SK-N-SH treated with all-trans-retinoic acid at 6 μM for 48 hours (cell line): ENCODE data around the gene HBG2.

Source experiments
- ATAC-seq: fragments of 200-7000 bp; cut with Tn5 transposase; 3 replicates; pipeline ENCODE4 v1.9.1; 2020; ENCODE audit warnings: mild to moderate bottlenecking, moderate library complexity
- ARNTL ChIP-seq: fragments of 450-650 bp; formaldehyde crosslinking; IDR thresholded peaks from 2 replicates; pipeline ENCODE4 v1.5.0; 2020; ENCODE audit warnings: low read depth, mild to moderate bottlenecking, moderate library complexity, borderline replicate concordance
- BACH2 ChIP-seq: fragments of 250-450 bp; sonication (Bioruptor Pico); IDR thresholded peaks from 2 replicates; pipeline ENCODE4 v1.9.0; 2021; ENCODE audit warnings: mild to moderate bottlenecking, borderline replicate concordance
- CSRNP3 ChIP-seq: fragments of 250-450 bp; sonication (Bioruptor Pico); IDR thresholded peaks from 2 replicates; pipeline ENCODE4 v1.5.1; 2021; ENCODE audit warnings: mild to moderate bottlenecking, moderate library complexity
- ESRRG ChIP-seq: fragments of 250-450 bp; sonication (Bioruptor Pico); IDR thresholded peaks from 2 replicates; pipeline ENCODE4 v1.6.1; 2021; ENCODE audit warnings: mild to moderate bottlenecking
- GLIS3 ChIP-seq: fragments of 250-450 bp; sonication (Bioruptor Pico); IDR thresholded peaks from 2 replicates; pipeline ENCODE4 v1.5.0; 2020; ENCODE audit warnings: mild to moderate bottlenecking, moderate library complexity
- ISL1 ChIP-seq: fragments of 250-450 bp; sonication (Bioruptor Pico); IDR thresholded peaks from 2 replicates; pipeline ENCODE4 v2.1.2; 2022; ENCODE audit warnings: mild to moderate bottlenecking, moderate library complexity
- OSR1 ChIP-seq: fragments of 250-450 bp; sonication (Bioruptor Pico); IDR thresholded peaks from 2 replicates; pipeline ENCODE4 v1.8.0; 2022; ENCODE audit warnings: moderate library complexity, mild to moderate bottlenecking, inconsistent platforms
- PATZ1 ChIP-seq: fragments of 250-450 bp; sonication (Bioruptor Pico); IDR thresholded peaks from 2 replicates; pipeline ENCODE4 v1.8.0; 2020; ENCODE audit warnings: mild to moderate bottlenecking, moderate library complexity, borderline replicate concordance
- RARB ChIP-seq: fragments of 250-450 bp; sonication (Bioruptor Pico); IDR thresholded peaks from 2 replicates; pipeline ENCODE4 v1.8.0; 2021; ENCODE audit warnings: mild to moderate bottlenecking, moderate library complexity
- SNAI2 ChIP-seq: fragments of 250-450 bp; sonication (Bioruptor Pico); IDR thresholded peaks from 2 replicates; pipeline ENCODE4 v1.5.0; 2020; ENCODE audit warnings: mild to moderate bottlenecking, moderate library complexity
- TCF4 ChIP-seq: fragments of 250-450 bp; sonication (Bioruptor Pico); IDR thresholded peaks from 2 replicates; pipeline ENCODE4 v1.8.0; 2021; ENCODE audit warnings: mild to moderate bottlenecking, moderate library complexity, borderline replicate concordance
- TOX ChIP-seq: fragments of 250-450 bp; sonication (Bioruptor Pico); IDR thresholded peaks from 2 replicates; pipeline ENCODE4 v1.8.0; 2021; ENCODE audit warnings: mild to moderate bottlenecking, moderate library complexity, borderline replicate concordance
- TSHZ2 ChIP-seq: fragments of 250-450 bp; sonication (Bioruptor Pico); IDR thresholded peaks from 2 replicates; pipeline ENCODE4 v1.5.0; 2020; ENCODE audit warnings: mild to moderate bottlenecking, moderate library complexity
- ZC3H10 ChIP-seq: fragments of 250-450 bp; sonication (Bioruptor Pico); IDR thresholded peaks from 2 replicates; pipeline ENCODE4 v1.5.1; 2021; ENCODE audit warnings: mild to moderate bottlenecking, moderate library complexity
- ZFP3 ChIP-seq: fragments of 250-450 bp; sonication (Bioruptor Pico); IDR thresholded peaks from 2 replicates; pipeline ENCODE4 v1.5.0; 2020; ENCODE audit warnings: mild to moderate bottlenecking, moderate library complexity
- ZFP30 ChIP-seq: fragments of 450-650 bp; formaldehyde crosslinking; IDR thresholded peaks from 2 replicates; pipeline ENCODE4 v1.5.0; 2022; ENCODE audit warnings: mild to moderate bottlenecking, moderate library complexity
- ZNF565 ChIP-seq: fragments of 450-650 bp; formaldehyde crosslinking; conservative IDR thresholded peaks from 2 replicates; pipeline ENCODE4 v1.5.0; 2020; ENCODE audit warnings: low read depth, mild to moderate bottlenecking, moderate library complexity
- ZNF70 ChIP-seq: fragments of 450-650 bp; formaldehyde crosslinking; IDR thresholded peaks from 2 replicates; pipeline ENCODE4 v1.5.0; 2020; ENCODE audit warnings: mild to moderate bottlenecking, moderate library complexity
- ZNF8 ChIP-seq: fragments of 450-650 bp; formaldehyde crosslinking; IDR thresholded peaks from 2 replicates; pipeline ENCODE4 v1.5.0; 2020; ENCODE audit warnings: mild to moderate bottlenecking, moderate library complexity
- TF ChIP-seq, protein P1 (sequence below): fragments of 250-450 bp; sonication (Bioruptor Pico); IDR thresholded peaks from 2 replicates; pipeline ENCODE4 v1.5.1; 2020; ENCODE audit warnings: low read depth, mild to moderate bottlenecking, moderate library complexity
- TF ChIP-seq, protein P2 (sequence below): fragments of 250-450 bp; sonication (Bioruptor Pico); IDR thresholded peaks from 2 replicates; pipeline ENCODE4 v1.8.0; 2021; ENCODE audit warnings: low read depth, mild to moderate bottlenecking, moderate library complexity, borderline replicate concordance

HBG2 gene

DNA sequence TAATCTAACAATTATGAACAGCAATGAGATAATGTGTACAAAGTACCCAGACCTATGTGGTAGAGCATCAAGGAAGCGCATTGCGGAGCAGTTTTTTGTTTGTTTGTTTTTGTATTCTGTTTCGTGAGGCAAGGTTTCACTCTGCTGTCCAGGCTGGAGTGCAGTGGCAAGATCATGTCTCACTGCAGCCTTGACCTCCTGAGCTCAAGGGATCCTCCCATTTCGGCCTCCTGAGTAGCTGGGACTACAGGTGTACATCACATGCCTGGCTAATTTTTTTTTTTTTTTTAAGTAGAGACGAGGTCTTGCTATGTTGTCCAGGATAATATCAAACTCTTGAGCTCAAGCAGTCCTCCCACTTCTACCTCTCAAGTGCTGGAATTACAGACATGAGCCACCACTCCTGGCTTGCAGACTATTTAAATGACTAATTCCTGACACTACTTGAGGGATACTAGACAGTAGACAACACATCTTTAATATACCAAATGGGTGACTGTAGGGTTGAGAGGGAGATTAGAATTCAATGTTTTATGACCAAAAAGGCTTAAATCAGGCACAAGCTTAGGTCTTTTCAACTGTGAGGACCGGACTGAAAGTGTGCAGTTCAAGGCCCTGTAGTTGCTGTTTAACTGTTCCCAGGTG is 34.4 kb upstream of the HBG2 start:
- ATAC-seq = no peak
- TF ChIP-seq GLIS3 (no peak), RARB (CRISPR knock-in tag) (no peak), PATZ1 (CRISPR knock-in tag) (no peak), ARNTL (no peak), ZNF70 (CRISPR knock-in tag) (no peak), SNAI2 (CRISPR knock-in tag) (no peak), ZFP3 (CRISPR knock-in tag) (no peak), TOX (no peak), TCF4 (CRISPR knock-in tag) (no peak), ESRRG (no peak), ZNF565 (CRISPR knock-in tag) (no peak), ZFP30 (CRISPR knock-in tag) (no peak), BACH2 (CRISPR knock-in tag) (no peak), TSHZ2 (no peak), ISL1 (CRISPR knock-in tag) (no peak), ZC3H10 (CRISPR knock-in tag) (no peak)
- TF ChIP-seq, protein P1, sequence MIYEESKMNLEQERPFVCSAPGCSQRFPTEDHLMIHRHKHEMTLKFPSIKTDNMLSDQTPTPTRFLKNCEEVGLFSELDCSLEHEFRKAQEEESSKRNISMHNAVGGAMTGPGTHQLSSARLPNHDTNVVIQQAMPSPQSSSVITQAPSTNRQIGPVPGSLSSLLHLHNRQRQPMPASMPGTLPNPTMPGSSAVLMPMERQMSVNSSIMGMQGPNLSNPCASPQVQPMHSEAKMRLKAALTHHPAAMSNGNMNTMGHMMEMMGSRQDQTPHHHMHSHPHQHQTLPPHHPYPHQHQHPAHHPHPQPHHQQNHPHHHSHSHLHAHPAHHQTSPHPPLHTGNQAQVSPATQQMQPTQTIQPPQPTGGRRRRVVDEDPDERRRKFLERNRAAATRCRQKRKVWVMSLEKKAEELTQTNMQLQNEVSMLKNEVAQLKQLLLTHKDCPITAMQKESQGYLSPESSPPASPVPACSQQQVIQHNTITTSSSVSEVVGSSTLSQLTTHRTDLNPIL = no peak

DNA sequence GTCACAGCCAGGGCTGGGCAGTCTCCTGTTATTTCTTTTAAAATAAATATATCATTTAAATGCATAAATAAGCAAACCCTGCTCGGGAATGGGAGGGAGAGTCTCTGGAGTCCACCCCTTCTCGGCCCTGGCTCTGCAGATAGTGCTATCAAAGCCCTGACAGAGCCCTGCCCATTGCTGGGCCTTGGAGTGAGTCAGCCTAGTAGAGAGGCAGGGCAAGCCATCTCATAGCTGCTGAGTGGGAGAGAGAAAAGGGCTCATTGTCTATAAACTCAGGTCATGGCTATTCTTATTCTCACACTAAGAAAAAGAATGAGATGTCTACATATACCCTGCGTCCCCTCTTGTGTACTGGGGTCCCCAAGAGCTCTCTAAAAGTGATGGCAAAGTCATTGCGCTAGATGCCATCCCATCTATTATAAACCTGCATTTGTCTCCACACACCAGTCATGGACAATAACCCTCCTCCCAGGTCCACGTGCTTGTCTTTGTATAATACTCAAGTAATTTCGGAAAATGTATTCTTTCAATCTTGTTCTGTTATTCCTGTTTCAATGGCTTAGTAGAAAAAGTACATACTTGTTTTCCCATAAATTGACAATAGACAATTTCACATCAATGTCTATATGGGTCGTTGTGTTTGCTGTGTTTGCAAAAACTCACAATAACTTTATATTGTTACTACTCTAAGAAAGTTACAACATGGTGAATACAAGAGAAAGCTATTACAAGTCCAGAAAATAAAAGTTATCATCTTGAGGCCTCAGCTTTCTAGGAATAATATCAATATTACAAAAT is 33.7 kb upstream of the HBG2 start:
- no peak for ATAC-seq
- no peak for TF ChIP-seq ZFP30 (CRISPR knock-in tag)
- TF ChIP-seq TSHZ2 = no peak
- TF ChIP-seq ZNF70 (CRISPR knock-in tag) = no peak
- TF ChIP-seq OSR1 (CRISPR knock-in tag) = no peak
- no peak for TF ChIP-seq ZNF8 (CRISPR knock-in tag)
- TF ChIP-seq SNAI2 (CRISPR knock-in tag) = no peak
- TF ChIP-seq, protein P2, sequence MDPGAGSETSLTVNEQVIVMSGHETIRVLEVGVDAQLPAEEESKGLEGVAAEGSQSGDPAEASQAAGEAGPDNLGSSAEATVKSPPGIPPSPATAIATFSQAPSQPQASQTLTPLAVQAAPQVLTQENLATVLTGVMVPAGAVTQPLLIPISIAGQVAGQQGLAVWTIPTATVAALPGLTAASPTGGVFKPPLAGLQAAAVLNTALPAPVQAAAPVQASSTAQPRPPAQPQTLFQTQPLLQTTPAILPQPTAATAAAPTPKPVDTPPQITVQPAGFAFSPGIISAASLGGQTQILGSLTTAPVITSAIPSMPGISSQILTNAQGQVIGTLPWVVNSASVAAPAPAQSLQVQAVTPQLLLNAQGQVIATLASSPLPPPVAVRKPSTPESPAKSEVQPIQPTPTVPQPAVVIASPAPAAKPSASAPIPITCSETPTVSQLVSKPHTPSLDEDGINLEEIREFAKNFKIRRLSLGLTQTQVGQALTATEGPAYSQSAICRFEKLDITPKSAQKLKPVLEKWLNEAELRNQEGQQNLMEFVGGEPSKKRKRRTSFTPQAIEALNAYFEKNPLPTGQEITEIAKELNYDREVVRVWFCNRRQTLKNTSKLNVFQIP (CRISPR knock-in tag) = no peak
- TF ChIP-seq RARB (CRISPR knock-in tag) = no peak
- TF ChIP-seq CSRNP3 = no peak
- TF ChIP-seq, protein P1 = no peak
- no peak for TF ChIP-seq TOX
- TF ChIP-seq PATZ1 (CRISPR knock-in tag) = no peak
